T-helper 2 cell treated with Interferon-gamma antibody and Interleukin-4, amounts not matched to agents 100 ng/mL and 5 ng/mL, for 36 hours (primary cell): ENCODE data around the gene ARHGEF18. TPM values are rescaled to one million over a fixed set of nuclear protein-coding genes. Genes with fewer than 3 reads are reported as not detected.
"Not testable (repeated sequence)": the region's sequence is repeated elsewhere in the genome, so short reads cannot be mapped to it uniquely, and the experiment has no call there.

Experiments used
- intact Hi-C: fragments of 100-400 bp; cut with micrococcal nuclease; formaldehyde crosslinking; loops from one replicate; pipeline ENCODE4 v1.15.1; 2023
- total RNA-seq: library from RNA; stranded (reverse); gene quantifications from 2 replicates; pipeline ENCODE4 v1.2.3, GENCODE V29; 2022

ARHGEF18 gene
- total RNA-seq, result 44.9 and 45.8 TPM in 2 replicates

DNA sequence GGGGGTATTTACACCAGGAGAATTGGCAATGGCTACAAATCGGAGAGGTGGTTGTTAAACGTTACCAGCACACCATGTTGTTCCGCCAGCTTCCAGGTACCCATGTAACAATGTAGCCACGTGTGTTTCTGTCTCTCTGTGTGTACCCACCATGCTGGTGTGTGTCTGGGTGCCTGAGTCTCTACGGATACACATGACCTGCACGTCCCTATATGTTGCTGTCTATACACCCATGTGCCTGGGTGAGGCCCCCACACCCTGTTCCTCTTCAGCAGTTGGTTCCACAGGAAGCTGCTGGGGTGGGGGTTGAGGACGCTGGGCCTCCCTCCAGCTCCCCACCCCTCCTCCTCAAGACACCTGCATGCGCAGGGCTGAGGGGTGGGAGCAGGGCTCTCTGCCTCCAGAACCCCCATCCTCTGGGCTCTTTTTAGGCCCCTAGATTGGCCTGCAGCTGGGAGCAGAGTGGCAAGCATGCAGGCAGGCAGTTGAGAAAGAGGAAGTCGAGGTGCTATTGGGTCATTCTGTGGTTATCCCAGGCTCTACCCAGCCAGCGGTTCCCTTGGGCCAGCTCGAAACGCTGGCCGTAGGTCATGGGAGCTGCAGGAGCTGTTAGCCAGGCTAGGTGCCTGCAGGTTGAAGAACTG lies at the start of gene ARHGEF18:
Gene ARHGEF18 (plus strand): TSS at position 351 of the 644 bp plus-strand sequence. CDS start 13,954 bp downstream, outside the sequence.
- intact Hi-C loops, result no loop called here

DNA sequence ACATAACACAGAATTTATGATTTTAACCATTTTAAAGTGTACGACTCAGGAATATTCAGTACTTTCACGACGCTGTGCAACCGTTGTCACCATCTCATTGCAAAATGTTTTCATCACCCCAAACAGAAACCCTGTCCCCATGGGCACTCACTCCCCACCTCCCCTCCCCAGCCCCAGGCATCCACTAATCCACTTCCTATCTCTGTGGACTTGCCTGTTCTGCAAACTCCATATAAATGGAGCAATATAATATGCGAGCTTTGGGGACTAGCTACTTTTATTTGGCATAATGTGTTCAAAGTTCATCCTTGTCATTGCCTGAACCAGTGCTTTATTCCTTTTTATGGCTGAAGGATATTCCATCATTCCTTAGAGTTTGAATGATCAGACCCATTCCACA lies 47.2 kb upstream of the ARHGEF18 start:
- intact Hi-C loops, result no loop called here

DNA sequence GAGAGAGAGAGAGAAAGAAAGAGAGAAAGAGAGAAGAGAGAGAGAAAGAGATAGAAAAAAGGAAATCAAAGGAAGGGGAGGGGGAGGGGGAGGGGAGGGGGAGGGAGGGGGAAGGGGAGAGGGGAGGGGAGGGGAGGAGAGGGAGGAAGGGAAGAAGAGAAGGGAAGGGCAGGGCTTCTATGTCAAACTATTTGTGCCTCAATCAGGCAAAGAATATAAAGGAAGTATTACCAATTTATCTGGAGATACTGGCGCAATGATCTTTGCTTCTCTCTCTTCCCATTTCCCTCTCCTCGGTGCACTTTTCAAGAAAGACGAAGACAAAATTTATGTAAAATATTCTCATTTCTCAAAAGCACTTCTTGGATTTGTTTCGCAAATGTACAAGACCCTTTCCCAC lies 45.3 kb upstream of the ARHGEF18 start:
- intact Hi-C loops, result no loop called here

DNA sequence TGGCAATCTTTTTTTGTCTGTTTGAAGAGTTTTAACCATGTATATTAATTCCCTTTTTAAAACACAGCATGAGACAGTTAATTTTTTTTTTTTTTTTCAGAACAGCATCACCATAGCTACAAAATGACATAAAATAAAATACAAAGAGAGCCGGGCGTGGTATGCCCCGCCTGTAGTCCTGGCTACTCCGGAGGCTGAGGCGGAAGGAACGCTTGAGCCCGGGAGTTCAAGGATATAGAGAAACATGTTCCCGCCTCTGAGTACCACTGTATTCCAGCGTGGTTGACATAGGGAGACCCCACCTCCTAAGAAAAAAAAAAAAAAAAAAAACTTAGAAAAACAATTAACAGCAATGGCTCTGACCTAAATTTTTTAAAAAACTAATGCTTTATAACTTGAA lies 44.5 kb upstream of the ARHGEF18 start:
- intact Hi-C loops, result no loop called here

DNA sequence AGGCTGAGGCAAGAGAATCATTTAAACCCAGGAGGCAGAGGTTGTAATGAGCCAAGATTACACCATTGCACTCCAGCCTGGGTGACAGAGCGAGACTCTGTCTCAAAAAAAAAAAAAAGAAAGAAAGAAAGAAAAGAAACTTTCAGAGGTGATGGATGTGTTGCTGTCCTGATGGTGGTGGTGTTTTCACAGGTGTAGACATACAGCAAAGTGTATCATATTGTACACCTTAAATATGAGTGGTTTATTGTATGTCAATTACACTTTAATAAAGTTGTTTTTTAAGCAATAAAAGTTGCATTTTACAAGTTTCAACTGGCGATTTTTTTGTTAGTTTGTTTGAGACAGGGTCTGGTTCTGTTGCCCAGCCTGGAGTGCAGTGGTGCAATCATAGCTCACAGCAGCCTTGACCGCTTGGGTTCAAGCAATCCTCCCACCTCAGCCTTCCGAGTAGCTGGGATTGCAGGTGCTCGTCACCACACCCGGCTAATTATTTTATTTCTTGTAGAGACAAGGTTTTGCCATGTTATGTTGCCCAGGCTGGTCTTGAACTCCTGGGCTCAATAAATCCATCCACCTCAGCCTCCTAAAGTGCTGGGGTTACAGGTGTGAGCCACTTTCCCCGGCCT lies 41.0 kb upstream of the ARHGEF18 start:
- intact Hi-C loops, result no loop called here

DNA sequence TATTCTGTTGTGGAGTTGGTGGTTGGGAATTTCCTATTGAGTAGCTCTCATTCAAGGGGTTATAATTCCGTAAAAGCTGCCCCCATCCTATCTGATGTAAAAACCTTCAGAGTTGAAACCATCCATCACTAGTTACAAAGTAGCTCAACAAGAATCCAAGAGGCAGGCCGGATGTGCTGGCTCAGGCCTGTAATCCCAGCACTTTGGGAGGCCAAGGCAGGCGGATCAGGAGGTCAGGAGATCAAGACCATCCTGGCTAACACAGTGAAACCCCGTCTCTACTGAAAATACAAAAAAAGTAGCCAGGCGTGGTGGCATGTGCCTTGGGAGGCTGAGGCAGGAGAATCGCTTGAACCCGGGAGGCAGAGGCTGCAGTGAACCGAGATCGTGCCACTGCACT lies 40.4 kb upstream of the ARHGEF18 start:
- intact Hi-C loops, result not testable (repeated sequence)

DNA sequence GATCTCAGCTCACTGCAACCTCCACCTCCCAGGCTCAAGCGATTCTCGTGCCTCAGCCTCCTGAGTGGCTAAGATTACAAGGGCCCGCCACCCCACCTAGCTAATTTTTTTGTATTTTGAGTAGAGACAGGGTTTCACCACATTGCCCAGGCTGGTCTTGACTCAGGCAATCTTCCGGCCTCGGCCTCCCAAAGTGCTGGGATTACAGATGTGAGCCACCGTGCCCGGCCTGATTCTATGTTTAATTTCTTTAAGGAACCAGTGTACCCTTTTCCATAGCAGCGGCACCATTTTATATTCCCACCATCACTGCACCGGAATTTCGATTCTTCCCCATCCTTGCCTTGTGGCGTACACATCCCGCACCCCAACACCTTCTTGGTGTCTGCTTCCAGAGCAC lies 36.8 kb upstream of the ARHGEF18 start:
- intact Hi-C loops, result no loop called here

DNA sequence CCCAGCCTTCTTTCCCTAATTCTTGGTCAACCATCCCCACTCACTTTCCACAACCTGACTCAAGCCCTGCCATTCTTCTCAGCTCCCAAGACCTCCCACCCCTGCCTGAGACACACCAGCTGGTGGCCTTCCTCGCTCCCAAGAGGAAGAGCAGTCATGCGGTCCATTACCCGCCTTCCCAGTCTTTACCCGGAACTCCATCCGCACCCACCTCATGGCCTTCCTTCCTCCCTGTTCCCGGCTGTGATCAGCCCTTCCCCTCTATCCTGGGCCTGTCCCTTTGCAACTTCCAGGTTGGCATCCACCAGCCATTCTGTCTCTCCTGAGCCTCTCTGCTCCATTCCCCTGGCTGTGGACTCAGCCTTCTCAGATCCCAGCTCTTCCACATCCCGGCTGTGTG lies 35.9 kb upstream of the ARHGEF18 start:
- intact Hi-C loops, result no loop called here

DNA sequence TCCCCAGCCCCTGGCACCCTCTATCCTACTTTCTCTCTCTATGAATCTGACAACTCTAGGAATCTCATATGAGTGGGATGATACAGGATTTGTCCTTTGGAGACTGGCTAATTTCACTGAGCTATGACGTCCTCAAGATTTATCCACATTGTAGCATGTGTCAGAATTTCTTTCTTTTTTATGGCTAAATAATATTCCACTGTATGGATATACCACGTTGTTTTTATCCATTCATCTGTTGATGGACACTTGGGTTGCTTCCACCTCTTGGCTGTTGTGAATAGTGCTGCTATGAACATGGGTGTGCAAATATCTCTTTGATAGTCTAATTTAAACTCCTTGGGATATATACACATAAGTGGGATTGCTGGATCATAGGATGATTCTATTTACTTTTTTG lies 30.6 kb upstream of the ARHGEF18 start:
- intact Hi-C loops, result no loop called here

DNA sequence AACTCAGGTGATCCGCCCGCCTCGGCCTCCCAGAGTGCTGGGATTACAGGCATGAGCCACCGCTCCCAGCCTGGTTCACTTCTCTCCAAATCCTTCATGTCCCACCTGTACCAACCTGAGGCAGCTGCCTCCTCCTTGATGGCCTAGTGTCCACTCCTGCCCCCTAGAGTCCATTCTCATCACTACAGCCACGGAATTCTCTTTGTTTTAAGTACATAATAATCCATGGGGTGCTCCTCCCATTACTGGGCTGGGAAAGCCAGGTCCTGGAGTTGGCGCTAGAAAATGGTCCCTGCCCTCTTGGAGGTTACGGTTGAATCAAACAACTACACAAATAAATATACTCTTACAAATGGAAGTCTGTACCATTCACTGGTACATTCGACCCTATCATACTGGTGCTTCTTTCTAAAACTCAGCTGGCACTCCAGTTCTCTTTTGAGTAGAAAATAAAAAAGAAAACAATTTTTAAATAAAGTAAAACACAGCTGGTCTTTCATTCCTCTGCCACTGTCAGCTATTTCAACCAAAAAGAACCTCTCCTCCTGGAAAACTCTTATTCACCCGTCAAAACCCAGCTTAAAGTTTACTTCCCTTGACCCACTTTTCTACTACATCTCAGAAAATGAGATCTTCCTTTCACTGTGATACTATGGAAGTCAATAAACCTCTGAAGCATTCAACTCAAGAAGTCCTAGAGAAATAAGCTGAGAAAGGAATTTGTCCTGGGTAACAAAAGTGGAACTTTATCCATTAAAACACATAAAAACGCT lies 22.4 kb upstream of the ARHGEF18 start:
- intact Hi-C loops, result no loop called here

DNA sequence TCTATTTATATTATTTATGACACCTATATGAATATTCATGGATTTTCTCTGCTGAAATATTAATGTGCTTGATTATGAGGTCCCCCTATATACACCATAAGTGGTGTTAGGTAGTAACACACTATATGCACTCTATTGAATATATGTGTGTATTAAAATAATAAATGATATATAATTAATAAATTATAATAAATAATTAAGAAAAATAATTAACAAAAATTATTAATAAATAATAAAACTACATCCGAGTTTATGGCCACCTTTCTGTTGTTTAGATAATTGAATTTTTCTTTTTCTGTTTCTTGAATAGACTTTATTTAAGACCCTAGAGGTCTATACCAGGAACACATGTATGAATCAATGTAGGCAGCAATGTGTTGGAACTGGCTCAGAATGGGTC lies 20.9 kb upstream of the ARHGEF18 start:
- intact Hi-C loops, result no loop called here

DNA sequence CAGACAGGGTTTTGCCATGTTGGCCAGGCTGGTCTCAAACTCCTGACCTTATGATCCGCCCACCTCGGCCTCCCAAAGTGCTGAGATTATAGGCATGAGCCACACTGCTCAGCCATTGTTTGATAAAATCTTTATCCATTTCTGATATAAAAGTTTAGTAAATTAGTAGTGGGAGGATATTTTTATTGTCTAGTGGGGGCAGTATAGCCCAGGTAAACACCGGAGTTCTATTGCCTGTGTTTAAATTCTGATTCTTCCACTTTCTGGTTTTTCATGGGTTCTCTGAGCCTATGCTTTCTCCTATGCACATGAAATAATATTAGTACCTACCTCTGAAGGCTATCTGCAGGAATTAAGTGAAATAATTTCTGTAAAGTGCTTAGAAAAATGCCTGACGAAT lies 20.1 kb upstream of the ARHGEF18 start:
- intact Hi-C loops, result no loop called here

DNA sequence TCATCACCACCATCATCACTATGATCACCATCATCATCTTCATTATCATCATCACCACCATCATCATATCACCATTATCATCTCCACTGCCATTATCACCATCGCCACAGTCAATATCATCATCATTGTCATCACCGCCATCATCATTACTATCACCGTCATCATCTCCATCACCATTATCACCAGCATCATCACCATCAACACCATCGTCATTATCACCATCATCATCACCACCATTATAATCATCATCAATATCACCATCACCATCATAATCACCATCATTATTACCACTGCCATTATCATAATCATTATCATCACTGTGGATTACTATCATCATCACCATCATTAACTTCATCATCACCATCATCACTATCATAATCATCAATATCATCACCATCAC lies 17.3 kb upstream of the ARHGEF18 start:
- intact Hi-C loops, result no loop called here

DNA sequence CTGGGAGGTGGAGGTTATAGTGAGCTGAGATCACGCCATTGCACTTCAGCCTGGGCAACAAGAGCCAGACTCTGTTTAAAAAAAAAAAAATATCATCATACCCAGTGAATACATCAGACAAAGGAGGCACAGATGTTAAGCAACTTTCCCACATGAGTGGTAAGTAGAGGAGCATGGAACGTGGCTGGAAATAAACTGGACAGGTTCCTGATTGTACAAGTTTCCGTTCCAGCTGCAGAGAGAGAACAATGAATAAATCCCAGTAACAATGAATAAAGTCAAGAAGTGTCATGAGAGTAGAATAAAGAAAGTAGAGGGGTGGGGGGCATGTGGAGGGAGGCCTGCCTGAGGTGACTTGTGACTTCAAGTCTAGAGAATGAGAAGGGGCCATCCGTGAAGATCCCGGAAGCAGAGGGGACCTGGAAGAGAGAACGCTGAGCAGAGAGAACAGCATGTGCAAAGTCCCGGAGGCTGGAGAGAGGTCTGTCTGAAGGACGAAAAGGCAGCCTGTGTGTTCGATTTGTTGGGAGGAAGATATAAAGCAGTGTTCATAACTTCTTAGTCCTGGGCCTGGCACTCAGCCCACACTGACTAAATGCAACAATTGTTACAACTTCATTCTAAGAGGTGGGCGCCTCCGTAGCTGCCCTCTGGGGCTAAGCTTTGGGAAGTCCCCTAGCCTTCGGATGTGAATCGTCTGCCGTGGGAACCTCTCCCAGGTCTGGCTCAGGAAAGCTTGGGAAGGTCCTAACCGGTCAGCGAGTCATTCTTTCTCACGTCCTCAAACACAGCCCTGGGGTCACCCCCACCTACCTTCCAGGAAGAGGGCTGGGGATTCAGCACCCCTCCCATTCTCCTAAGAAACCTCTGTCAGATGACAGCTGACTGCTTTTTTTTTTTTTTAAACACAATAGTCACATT lies 15.3 kb upstream of the ARHGEF18 start:
- intact Hi-C loops, result no loop called here

DNA sequence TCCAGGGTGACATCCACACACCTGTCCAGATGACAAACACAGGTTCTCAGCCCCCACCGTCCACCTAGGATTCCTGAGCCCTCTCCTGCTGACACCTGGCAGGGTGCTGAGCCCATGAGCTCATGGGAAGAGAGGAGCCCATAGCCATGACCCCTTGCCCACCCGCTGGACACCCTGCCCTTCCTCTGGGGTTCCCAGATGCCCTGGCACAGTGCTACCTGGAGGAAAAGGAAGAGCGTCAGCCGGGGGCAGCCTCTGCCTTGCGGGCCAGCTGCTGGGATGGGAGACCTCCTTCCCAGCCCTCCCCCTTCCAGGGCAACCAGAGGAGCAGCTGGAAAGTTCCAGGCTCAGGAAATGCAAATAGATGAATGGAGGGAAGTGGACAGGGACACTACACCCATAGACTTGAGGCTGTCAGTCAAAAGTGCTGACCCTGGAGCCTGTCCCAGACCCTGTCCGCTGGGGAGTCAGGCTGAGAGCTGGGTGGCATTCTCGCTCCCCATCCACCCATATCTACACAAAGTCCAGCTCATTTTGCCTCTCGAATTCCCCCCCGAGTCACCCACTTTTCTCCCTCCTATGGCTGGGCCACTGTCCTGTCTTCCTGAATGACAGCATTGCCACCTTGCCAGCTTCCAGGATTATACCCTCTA lies 12.3 kb upstream of the ARHGEF18 start:
- intact Hi-C loops, result no loop called here

DNA sequence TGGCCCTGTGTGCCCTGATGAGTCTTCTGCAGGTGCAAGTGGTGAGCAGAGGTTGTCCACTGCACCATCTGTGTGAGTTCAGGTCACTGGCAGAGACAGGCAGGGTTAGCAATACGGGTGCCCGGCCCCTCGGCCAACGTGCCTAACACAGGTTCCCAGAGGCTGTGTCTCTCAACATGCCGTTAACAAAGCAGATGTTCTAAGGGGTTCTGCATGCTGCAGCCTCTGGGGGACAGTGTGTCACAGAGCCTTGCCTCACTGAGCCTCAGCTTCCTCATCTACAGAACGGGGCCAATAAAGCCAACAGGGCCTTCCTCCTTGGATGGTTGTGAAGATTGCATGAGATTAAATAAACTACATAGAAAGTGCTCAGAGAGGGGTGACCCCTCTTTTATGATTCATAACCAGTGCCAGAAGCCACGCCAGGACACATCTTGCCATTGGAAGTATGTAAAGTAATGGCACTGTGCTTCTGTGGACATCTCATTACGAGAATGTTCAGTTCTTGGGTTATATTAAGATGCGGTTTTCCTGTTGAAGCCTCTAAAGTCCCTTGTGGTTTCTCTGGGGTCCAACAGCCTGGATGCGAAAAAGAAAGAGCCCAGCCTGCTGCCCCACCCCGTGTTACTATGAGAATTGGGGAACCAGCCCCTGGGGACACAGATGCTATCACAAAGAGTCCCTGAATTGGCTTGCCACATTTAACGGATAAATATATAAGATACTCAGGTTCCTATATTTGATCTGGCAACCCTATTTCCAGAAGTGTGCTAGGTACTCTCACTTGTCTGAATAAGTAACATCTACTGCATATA lies 11.2 kb upstream of the ARHGEF18 start:
- intact Hi-C loops, result no loop called here

DNA sequence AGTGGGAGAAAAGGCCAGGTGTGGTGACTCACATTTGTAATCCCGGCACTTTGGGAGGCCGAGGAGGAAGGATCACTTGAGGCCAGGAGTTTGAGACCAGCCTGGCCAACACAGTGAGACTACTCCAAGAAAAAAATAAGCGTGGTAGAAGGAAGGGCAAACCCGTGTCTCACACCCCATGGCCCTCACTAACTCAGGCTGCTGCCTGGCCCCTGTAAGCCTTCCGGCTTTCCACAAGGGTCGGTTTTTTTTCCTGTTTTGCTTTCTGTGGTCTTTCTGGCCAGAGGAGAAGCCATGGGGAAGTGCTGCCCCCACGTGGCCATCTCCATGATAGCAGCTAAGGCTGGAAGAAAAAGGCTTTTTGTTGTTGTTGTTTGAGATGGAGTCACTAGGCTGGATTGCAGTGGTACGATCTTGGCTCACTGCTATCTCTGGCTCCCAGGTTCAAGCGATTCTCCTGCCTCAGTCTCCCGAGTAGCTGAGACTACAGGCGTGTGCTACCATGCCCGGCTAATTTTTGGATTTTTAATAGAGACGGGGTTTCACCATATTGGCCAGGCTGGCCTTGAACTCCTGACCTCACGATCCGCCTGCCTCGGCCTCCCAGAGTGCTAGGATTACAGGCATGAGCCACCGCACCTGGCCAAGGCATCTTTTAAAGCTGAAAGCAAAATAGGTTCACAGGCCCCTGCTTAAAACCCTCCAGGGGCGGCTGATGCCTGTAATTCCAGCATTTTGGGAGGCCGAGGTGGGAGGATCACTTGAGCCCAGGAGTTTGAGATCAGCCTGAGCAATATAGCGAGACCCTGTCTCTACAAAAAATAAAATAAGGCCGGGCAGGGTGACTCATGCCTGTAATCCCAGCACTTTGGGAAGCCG lies 7.5 kb upstream of the ARHGEF18 start:
- intact Hi-C loops, result loop anchor here (1.0 to 5.0 kb wide), 3 partner anchors 192 to 1214 kb away; no protein-coding TSS in a partner anchor

DNA sequence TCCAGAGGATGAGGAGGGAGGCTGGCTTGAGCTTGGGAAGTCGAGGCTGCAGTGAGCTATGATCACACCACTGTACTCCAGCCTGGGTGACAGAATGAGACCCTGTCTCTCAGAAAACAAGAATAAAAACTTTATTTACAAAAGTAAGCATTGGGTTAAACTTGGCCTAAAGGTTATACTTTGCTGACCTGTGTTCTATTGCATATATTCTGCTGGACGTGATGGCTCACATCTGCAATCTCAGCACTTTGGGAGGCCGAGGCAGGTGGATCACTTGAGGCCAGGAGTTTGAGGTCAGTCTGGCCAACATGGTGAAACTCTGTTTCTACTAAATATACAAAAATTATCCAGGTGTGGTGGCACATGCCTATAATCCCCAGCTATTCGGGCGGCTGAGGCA lies 6.6 kb upstream of the ARHGEF18 start:
- intact Hi-C loops, result loop anchor here (5.0 kb wide), 1 partner anchor 1215 kb away; no protein-coding TSS in a partner anchor

DNA sequence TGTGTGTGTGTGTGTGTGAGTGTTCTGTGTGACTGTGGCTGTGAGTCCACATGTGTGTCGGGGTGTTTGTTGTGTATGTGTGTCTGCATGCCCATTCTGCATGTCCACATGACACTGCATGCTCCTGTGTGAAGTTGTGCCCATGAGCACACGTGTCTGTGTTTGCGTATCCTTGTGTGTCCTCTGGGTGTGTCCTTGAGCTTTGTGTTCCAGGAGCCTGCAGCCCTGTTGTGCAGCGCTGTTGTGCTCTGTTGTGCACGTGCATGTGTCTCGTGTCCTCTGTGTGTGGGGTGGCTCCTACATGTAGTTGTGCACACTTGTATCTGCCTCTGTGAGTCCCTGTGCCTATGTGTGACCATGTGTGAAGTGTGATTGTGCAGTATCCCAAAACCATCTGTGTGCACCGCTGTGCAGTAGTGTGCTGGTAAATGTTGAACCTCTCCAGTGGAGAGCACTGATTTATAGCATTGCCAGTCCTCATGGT lies 2.2 kb upstream of the ARHGEF18 start:
- intact Hi-C loops, result no loop called here
